SU-DHL-6 (cell line): ENCODE measurements around the gene PIK3CA.
"Not testable (repeated sequence)": the region's sequence is repeated elsewhere in the genome, so short reads cannot be mapped to it uniquely, and the experiment has no call there.

ENCODE experiments used
- H2AFZ ChIP-seq: fragments of 200-600 bp; sonication (generic); 2 replicates; pipeline ENCODE4 v1.6.1; 2014; ENCODE audit warnings: low read depth, mild to moderate bottlenecking, moderate library complexity, mixed read lengths, antibody characterized with exemption, low read length; ENCODE audit not compliant: severe bottlenecking
- H3F3A ChIP-seq: fragments of 200-600 bp; shearing (Covaris generic); 2 replicates; pipeline ENCODE4 v1.6.0; 2016; ENCODE audit warnings: antibody characterized with exemption, mild to moderate bottlenecking; ENCODE audit not compliant: insufficient read depth
- H3K27ac ChIP-seq: fragments of 200-600 bp; sonication (generic); 2 replicates; pipeline ENCODE4 v1.5.1; 2016; ENCODE audit warnings: low read depth, mild to moderate bottlenecking, low read length, moderate library complexity, mixed read lengths
- H3K27me3 ChIP-seq: fragments of 200-600 bp; sonication (generic), shearing (Covaris generic); 2 replicates; pipeline ENCODE4 v1.6.0; 2014; ENCODE audit warnings: mild to moderate bottlenecking, low read length
- H3K36me3 ChIP-seq: fragments of 200-600 bp; sonication (generic); 2 replicates; pipeline ENCODE4 v1.6.1; 2014; ENCODE audit warnings: mild to moderate bottlenecking, low read length, mixed read lengths
- H3K4me2 ChIP-seq: fragments of 300-600, 200-600 bp; shearing (Covaris generic), sonication (generic); 2 replicates; pipeline ENCODE4 v1.6.0; 2014; ENCODE audit warnings: low read length, low read depth, mild to moderate bottlenecking; ENCODE audit not compliant: poor library complexity, severe bottlenecking
- H3K4me3 ChIP-seq: fragments of 200-600 bp; sonication (generic); 2 replicates; pipeline ENCODE4 v1.5.1; 2014; ENCODE audit warnings: antibody characterized with exemption, low read length, mild to moderate bottlenecking, mixed read lengths; ENCODE audit not compliant: insufficient read depth, poor library complexity, severe bottlenecking
- H3K79me2 ChIP-seq: fragments of 200-600 bp; sonication (generic); 2 replicates; pipeline ENCODE4 v1.6.1; 2014; ENCODE audit warnings: mild to moderate bottlenecking, low read length, moderate library complexity; ENCODE audit not compliant: insufficient read depth
- H3K9ac ChIP-seq: fragments of 200-600 bp; sonication (generic); 2 replicates; pipeline ENCODE4 v1.7.0; 2014; ENCODE audit warnings: mild to moderate bottlenecking, low read length
- H3K9me2 ChIP-seq: fragments of 200-600 bp; sonication (generic); replicated peaks from 2 replicates; pipeline ENCODE4 v1.6.1; 2014; ENCODE audit warnings: low read length; ENCODE audit not compliant: insufficient read depth
- H3K9me3 ChIP-seq: fragments of 200-600 bp; sonication (generic); 2 replicates; pipeline ENCODE4 v1.6.1; 2014; ENCODE audit warnings: low read length, mixed read lengths; ENCODE audit not compliant: insufficient read depth
- H4K20me1 ChIP-seq: fragments of 200-600 bp; sonication (generic); 2 replicates; pipeline ENCODE4 v1.6.1; 2014; ENCODE audit warnings: low read depth, mild to moderate bottlenecking, antibody characterized with exemption, low read length, moderate library complexity, mixed read lengths
- EZH2phosphoT487 ChIP-seq: fragments of 200-600 bp; sonication (generic), shearing (Covaris generic); conservative IDR thresholded peaks from 2 replicates; pipeline ENCODE4 v1.6.1; 2018; ENCODE audit warnings: mild to moderate bottlenecking, antibody characterized with exemption, low read length, moderate library complexity, mixed read lengths
- TF ChIP-seq, protein P1 (sequence below): fragments of 200-600 bp; sonication (generic); IDR thresholded peaks from one replicate; pipeline ENCODE4 v1.5.1; 2017; ENCODE audit warnings: antibody characterized with exemption, mild to moderate bottlenecking, low read length, moderate library complexity; ENCODE audit not compliant: insufficient read depth, poor library complexity, severe bottlenecking

PIK3CA gene

DNA sequence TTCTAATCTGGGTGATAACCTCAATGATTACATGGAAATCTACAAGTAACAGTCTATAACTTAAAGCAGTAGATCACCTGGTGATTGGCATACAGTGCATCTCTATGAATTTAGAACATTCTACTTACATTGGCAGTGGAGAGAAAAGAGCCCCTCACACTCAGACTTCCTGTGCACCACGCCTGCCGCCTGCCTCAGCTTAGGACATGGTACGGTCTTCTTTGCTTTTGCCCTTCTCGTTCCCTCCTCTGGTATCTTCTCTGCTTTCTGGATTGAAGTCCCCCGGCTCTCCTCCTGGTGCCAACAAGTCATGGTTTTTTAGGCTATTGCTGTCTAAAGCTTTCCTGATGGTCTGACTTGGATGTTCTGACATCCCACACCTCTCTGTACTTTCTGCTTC, 110.7 kb downstream of the PIK3CA start:
- TF ChIP-seq, protein P1, sequence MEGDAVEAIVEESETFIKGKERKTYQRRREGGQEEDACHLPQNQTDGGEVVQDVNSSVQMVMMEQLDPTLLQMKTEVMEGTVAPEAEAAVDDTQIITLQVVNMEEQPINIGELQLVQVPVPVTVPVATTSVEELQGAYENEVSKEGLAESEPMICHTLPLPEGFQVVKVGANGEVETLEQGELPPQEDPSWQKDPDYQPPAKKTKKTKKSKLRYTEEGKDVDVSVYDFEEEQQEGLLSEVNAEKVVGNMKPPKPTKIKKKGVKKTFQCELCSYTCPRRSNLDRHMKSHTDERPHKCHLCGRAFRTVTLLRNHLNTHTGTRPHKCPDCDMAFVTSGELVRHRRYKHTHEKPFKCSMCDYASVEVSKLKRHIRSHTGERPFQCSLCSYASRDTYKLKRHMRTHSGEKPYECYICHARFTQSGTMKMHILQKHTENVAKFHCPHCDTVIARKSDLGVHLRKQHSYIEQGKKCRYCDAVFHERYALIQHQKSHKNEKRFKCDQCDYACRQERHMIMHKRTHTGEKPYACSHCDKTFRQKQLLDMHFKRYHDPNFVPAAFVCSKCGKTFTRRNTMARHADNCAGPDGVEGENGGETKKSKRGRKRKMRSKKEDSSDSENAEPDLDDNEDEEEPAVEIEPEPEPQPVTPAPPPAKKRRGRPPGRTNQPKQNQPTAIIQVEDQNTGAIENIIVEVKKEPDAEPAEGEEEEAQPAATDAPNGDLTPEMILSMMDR: no peak
- no peak for TF ChIP-seq EZH2phosphoT487
- Histone ChIP-seq H3K4me2 (peak overlapping the region; percentile 34), H4K20me1 (no peaks in the 10 kb centered on the region), H3F3A (0 out of 2 replicates have a peak, but pooled peaks cover 11% of the 10 kb centered on the region), H3K27ac (no peak overlapping the region), H3K9me3 (no peaks in the 10 kb centered on the region), H3K9ac (no peak overlapping the region), H2AFZ (no peak overlapping the region), H3K36me3 (no peaks in the 10 kb centered on the region), H3K4me3 (no peak overlapping the region), H3K79me2 (no peaks in the 10 kb centered on the region), H3K9me2 (no peaks in the 10 kb centered on the region), H3K27me3 (no peaks in the 10 kb centered on the region)

DNA sequence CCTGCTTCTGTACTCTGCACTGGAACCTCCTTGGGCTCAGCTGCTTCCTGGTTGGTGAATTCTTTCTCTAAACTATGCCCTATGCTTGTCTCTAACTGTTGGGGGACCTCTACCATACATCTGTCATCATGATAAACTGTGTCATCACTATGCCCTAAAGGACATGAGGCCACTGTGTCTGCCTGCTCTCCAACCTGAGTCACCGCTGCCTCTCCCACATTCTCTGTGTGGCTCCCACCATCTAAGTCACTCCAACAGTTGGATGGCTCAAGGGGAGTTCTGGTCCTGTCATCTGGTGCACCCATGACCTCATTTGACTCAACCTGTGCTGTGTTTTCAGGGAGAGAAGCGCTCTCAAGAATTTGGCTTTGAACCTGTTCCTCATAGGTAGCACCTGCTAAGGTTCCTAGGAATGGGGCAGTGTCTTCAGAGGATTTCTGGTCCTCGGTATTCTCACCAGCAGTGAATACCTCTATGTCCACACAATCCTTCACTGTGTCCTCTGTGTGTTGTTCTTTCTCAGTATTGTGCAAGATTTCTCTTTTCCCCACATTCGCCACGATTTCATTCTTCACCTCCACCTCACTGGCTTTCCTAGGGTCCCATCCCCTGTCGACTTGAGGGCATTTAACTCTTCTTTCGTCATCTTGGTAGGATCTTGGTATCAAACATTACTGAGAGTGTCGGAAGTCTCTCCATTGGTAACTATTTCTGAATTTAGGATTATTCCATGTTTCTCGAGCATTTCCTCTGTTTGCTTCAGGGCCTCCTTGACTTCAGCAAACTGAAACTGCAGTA, 112.0 kb downstream of the PIK3CA start:
- peak overlapping the region; percentile 34 for H3K4me2 ChIP-seq
- H3K36me3 ChIP-seq, H3K9me2 ChIP-seq, H2AFZ ChIP-seq, H3K27ac ChIP-seq, H3K9me3 ChIP-seq, H3K79me2 ChIP-seq, H3K9ac ChIP-seq, H4K20me1 ChIP-seq, H3K4me3 ChIP-seq, H3K27me3 ChIP-seq: not testable (repeated sequence)
- 0 out of 2 replicates have a peak, but pooled peaks cover 11% of the 10 kb centered on the region for H3F3A ChIP-seq

DNA sequence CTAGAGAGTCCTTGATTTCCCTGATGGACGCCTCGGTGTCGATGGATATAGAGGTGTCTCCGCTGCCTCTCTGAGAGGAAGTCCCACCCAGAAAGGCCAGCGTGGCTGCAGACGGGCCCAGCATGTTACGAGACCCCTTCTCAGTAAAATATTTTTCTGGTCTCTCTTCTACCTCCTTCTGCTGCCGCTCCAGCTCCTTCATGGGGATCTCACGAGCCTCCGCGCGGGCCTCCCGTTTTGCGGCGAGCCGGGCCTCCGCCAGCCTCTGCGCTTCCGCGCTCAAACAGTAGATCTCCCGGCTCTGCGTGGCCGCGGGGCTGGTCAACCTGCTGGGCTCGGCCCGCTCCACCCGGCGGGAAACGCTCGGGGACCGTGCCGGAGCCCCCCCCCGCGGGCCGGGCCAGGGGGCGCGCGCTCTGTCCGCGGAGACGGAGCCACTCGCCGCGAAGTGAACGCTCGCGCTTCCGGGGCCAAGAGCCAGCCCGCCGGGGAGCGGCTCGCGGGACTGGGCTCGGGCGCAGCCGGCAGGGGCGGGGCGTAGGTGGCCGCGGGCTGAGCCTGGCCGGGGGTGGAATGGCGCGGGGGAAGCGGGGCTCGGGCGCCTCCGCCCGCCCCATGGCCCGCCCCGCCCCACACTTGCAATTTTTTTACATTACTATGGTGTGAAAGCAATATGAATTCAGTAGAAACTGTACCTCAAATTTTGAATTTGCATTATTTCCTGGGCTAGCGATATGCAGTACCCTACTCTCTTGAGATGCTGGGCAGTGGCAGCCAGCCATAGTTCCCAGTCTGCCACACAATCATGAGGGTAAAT, 113.0 kb downstream of the PIK3CA start:
- H4K20me1 ChIP-seq: no peaks in the 10 kb centered on the region
- H3K36me3 ChIP-seq: no peaks in the 10 kb centered on the region
- H3K4me3 ChIP-seq: peak overlapping the region; percentile 56
- H3F3A ChIP-seq: 0 out of 2 replicates have a peak, but pooled peaks cover 11% of the 10 kb centered on the region
- peak overlapping the region; percentile 96 for H3K4me2 ChIP-seq
- no peaks in the 10 kb centered on the region for H3K79me2 ChIP-seq
- no peaks in the 10 kb centered on the region for H3K9me2 ChIP-seq
- H3K9ac ChIP-seq: peak overlapping the region; percentile 43
- H2AFZ ChIP-seq: peak overlapping the region; percentile 98
- TF ChIP-seq, protein P1: no peak
- TF ChIP-seq EZH2phosphoT487: no peak
- no peak overlapping the region for H3K27ac ChIP-seq
- no peaks in the 10 kb centered on the region for H3K9me3 ChIP-seq
- H3K27me3 ChIP-seq: no peaks in the 10 kb centered on the region
